Measurements from ENCODE around the gene CUL4A.

Gene CUL4A

GRCh38 chr13:113219256-113219940, 10.0 kb downstream of the CUL4A start:
- no peak overlapping the region for H2AK5ac ChIP-seq (ENCODE audit: low read depth, low read length)
- no peaks in the 10 kb centered on the region for H3K27me3 ChIP-seq (ENCODE audit: control insufficient read depth in 3 of 3, insufficient read depth in 3 of 3, low read depth in 1 of 3, low read length in 3 of 3)
- peaks cover 11 to 14% of the 10 kb centered on the region in 2 donors for H3K4me1 ChIP-seq (ENCODE audit: control insufficient read depth in 2 of 2, insufficient read depth in 1 of 2, low read depth in 1 of 2, low read length in 2 of 2)
- H3K27ac ChIP-seq (replicated peaks; ENCODE audit: low read length) = no peak overlapping the region
- peak overlapping the region; percentile 26 for H3K9ac ChIP-seq (ENCODE audit: low read depth, low read length, poor library complexity)
- no CpG with 5 or more reads among the region's 14 CpGs for WGBS, 2 donors (ENCODE audit: extremely low coverage in 2 of 2, insufficient read length in 2 of 2, insufficient replicate concordance in 1 of 2)
- H3K4me3 ChIP-seq (ENCODE audit: low read length in 2 of 2) = no peak overlapping the region
- H3K4ac ChIP-seq (ENCODE audit: low read length) = no peak overlapping the region
- no peak overlapping the region for H2BK15ac ChIP-seq (ENCODE audit: low read length)
- peaks cover 0 to 3% of the 10 kb centered on the region in 2 donors for H3K9me3 ChIP-seq (replicated peaks in 1 of 2; ENCODE audit: control insufficient read depth in 2 of 2, insufficient read depth in 1 of 2, low read depth in 1 of 2, low read length in 2 of 2)
- H3K18ac ChIP-seq (ENCODE audit: low read length) = no peak overlapping the region
- no peak overlapping the region for H2BK5ac ChIP-seq (ENCODE audit: low read length)
- H3K4me2 ChIP-seq (ENCODE audit: insufficient read depth, low read length, poor library complexity, severe bottlenecking) = no peak overlapping the region
- H2BK120ac ChIP-seq (ENCODE audit: low read depth, low read length) = no peak overlapping the region
- peaks cover 14% of the 10 kb centered on the region for H3K79me1 ChIP-seq (ENCODE audit: low read depth, low read length)
- H4K8ac ChIP-seq (ENCODE audit: low read depth, low read length) = no peak overlapping the region
- peak overlapping the region; percentile 13 for H3K23ac ChIP-seq (ENCODE audit: low read depth, low read length, poor library complexity)
- no peak overlapping the region for H4K91ac ChIP-seq (ENCODE audit: low read depth, low read length, poor library complexity)
- H3K36me3 ChIP-seq (replicated peaks in 1 of 2; ENCODE audit: control insufficient read depth in 2 of 2, insufficient read depth in 2 of 2, low read length in 2 of 2) = peaks cover 31 to 60% of the 10 kb centered on the region in 2 donors
- no peak for DNase-seq (ENCODE audit: low spot score)
- H2BK12ac ChIP-seq (ENCODE audit: low read length) = no peak overlapping the region
- no peak overlapping the region for H2AFZ ChIP-seq (ENCODE audit: low read length)
- no peak overlapping the region for H3K14ac ChIP-seq (ENCODE audit: low read length)

GRCh38 chr13:113220141-113220598, 10.8 kb downstream of the CUL4A start:
- Histone ChIP-seq H3K4me3 (ENCODE audit: low read length in 2 of 2) (no peak overlapping the region), H3K23ac (ENCODE audit: low read depth, low read length, poor library complexity) (no peak overlapping the region), H3K4ac (ENCODE audit: low read length) (no peak overlapping the region), H2BK5ac (ENCODE audit: low read length) (no peak overlapping the region), H3K4me2 (ENCODE audit: insufficient read depth, low read length, poor library complexity, severe bottlenecking) (no peak overlapping the region), H3K27me3 (ENCODE audit: control insufficient read depth in 3 of 3, insufficient read depth in 3 of 3, low read depth in 1 of 3, low read length in 3 of 3) (no peaks in the 10 kb centered on the region), H2BK12ac (ENCODE audit: low read length) (no peak overlapping the region), H4K8ac (ENCODE audit: low read depth, low read length) (no peak overlapping the region), H3K27ac (replicated peaks; ENCODE audit: low read length) (no peak overlapping the region), H2BK120ac (ENCODE audit: low read depth, low read length) (no peak overlapping the region), H3K4me1 (ENCODE audit: control insufficient read depth in 2 of 2, insufficient read depth in 1 of 2, low read depth in 1 of 2, low read length in 2 of 2) (peaks cover 11 to 13% of the 10 kb centered on the region in 2 donors), H2BK15ac (ENCODE audit: low read length) (no peak overlapping the region), H2AFZ (ENCODE audit: low read length) (no peak overlapping the region), H3K18ac (ENCODE audit: low read length) (no peak overlapping the region), H3K79me1 (ENCODE audit: low read depth, low read length) (peaks cover 14% of the 10 kb centered on the region), H3K36me3 (replicated peaks in 1 of 2; ENCODE audit: control insufficient read depth in 2 of 2, insufficient read depth in 2 of 2, low read length in 2 of 2) (peaks cover 31 to 65% of the 10 kb centered on the region in 2 donors), H4K91ac (ENCODE audit: low read depth, low read length, poor library complexity) (no peak overlapping the region), H3K14ac (ENCODE audit: low read length) (no peak overlapping the region), H2AK5ac (ENCODE audit: low read depth, low read length) (no peak overlapping the region), H3K9me3 (replicated peaks in 1 of 2; ENCODE audit: control insufficient read depth in 2 of 2, insufficient read depth in 1 of 2, low read depth in 1 of 2, low read length in 2 of 2) (peaks cover 0 to 3% of the 10 kb centered on the region in 2 donors), H3K9ac (ENCODE audit: low read depth, low read length, poor library complexity) (no peak overlapping the region)
- whole genome bisulfite sequencing, 2 donors (ENCODE audit: extremely low coverage in 2 of 2, insufficient read length in 2 of 2, insufficient replicate concordance in 1 of 2) = no CpG with 5 or more reads among the region's 13 CpGs
- DNase-seq (ENCODE audit: low spot score) = no peak

DNA sequence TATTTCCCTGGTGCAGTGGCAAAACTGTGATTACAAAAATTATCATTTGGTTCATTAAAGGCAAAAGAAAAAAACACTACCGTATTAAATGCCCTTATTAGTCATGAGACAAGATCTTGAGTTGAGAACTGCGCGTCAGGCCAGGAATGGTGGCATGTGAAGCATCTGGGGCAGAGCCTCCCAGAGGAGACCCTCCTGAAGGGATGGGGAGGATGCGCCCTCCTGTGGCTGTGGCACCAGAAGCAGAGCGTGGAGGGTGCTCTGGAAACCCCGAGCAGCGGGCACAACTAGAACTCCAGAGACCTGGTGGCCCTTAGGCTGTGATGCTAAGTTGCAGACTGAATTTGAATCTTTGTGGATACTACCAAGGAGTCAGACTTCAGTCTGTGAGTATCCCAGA, 11.5 kb downstream of the CUL4A start:
- peaks cover 8 to 11% of the 10 kb centered on the region in 2 donors for H3K4me1 ChIP-seq (ENCODE audit: control insufficient read depth in 2 of 2, insufficient read depth in 1 of 2, low read depth in 1 of 2, low read length in 2 of 2)
- H2BK12ac ChIP-seq (ENCODE audit: low read length) = no peak overlapping the region
- peaks cover 31 to 72% of the 10 kb centered on the region in 2 donors for H3K36me3 ChIP-seq (replicated peaks in 1 of 2; ENCODE audit: control insufficient read depth in 2 of 2, insufficient read depth in 2 of 2, low read length in 2 of 2)
- H3K18ac ChIP-seq (ENCODE audit: low read length) = no peak overlapping the region
- no peak overlapping the region for H2BK120ac ChIP-seq (ENCODE audit: low read depth, low read length)
- no peak overlapping the region for H3K4ac ChIP-seq (ENCODE audit: low read length)
- no peak for DNase-seq (ENCODE audit: low spot score)
- no peak overlapping the region for H3K27ac ChIP-seq (replicated peaks; ENCODE audit: low read length)
- no peak overlapping the region for H3K14ac ChIP-seq (ENCODE audit: low read length)
- no peak overlapping the region for H3K4me2 ChIP-seq (ENCODE audit: insufficient read depth, low read length, poor library complexity, severe bottlenecking)
- no peaks in the 10 kb centered on the region for H3K27me3 ChIP-seq (ENCODE audit: control insufficient read depth in 3 of 3, insufficient read depth in 3 of 3, low read depth in 1 of 3, low read length in 3 of 3)
- H2AFZ ChIP-seq (ENCODE audit: low read length) = no peak overlapping the region
- no peak overlapping the region for H3K4me3 ChIP-seq (ENCODE audit: low read length in 2 of 2)
- H2BK5ac ChIP-seq (ENCODE audit: low read length) = no peak overlapping the region
- H3K23ac ChIP-seq (ENCODE audit: low read depth, low read length, poor library complexity) = no peak overlapping the region
- H2BK15ac ChIP-seq (ENCODE audit: low read length) = no peak overlapping the region
- H4K8ac ChIP-seq (ENCODE audit: low read depth, low read length) = no peak overlapping the region
- no peak overlapping the region for H2AK5ac ChIP-seq (ENCODE audit: low read depth, low read length)
- H3K79me1 ChIP-seq (ENCODE audit: low read depth, low read length) = peaks cover 10% of the 10 kb centered on the region
- H3K9ac ChIP-seq (ENCODE audit: low read depth, low read length, poor library complexity) = no peak overlapping the region
- no peak overlapping the region for H4K91ac ChIP-seq (ENCODE audit: low read depth, low read length, poor library complexity)
- no CpG with 5 or more reads among the region's 7 CpGs for WGBS, 2 donors (ENCODE audit: extremely low coverage in 2 of 2, insufficient read length in 2 of 2, insufficient replicate concordance in 1 of 2)
- H3K9me3 ChIP-seq (replicated peaks in 1 of 2; ENCODE audit: control insufficient read depth in 2 of 2, insufficient read depth in 1 of 2, low read depth in 1 of 2, low read length in 2 of 2) = peaks cover 0 to 2% of the 10 kb centered on the region in 2 donors

- peaks cover 0 to 2% of the 10 kb centered on the region in 2 donors for H3K9me3 ChIP-seq (replicated peaks in 1 of 2; ENCODE audit: control insufficient read depth in 2 of 2, insufficient read depth in 1 of 2, low read depth in 1 of 2, low read length in 2 of 2)
- H2BK15ac ChIP-seq (ENCODE audit: low read length) = no peak overlapping the region
- H2AFZ ChIP-seq (ENCODE audit: low read length) = no peak overlapping the region
- H2AK5ac ChIP-seq (ENCODE audit: low read depth, low read length) = no peak overlapping the region
- H2BK12ac ChIP-seq (ENCODE audit: low read length) = no peak overlapping the region
- H3K36me3 ChIP-seq (replicated peaks in 1 of 2; ENCODE audit: control insufficient read depth in 2 of 2, insufficient read depth in 2 of 2, low read length in 2 of 2) = peaks cover 38 to 92% of the 10 kb centered on the region in 2 donors
- H3K4me1 ChIP-seq (ENCODE audit: control insufficient read depth in 2 of 2, insufficient read depth in 1 of 2, low read depth in 1 of 2, low read length in 2 of 2) = no peaks in the 10 kb centered on the region
- no peak overlapping the region for H3K9ac ChIP-seq (ENCODE audit: low read depth, low read length, poor library complexity)
- H2BK5ac ChIP-seq (ENCODE audit: low read length) = no peak overlapping the region
- WGBS, 2 donors (ENCODE audit: extremely low coverage in 2 of 2, insufficient read length in 2 of 2, insufficient replicate concordance in 1 of 2) = no CpG with 5 or more reads among the region's 7 CpGs
- H3K4me3 ChIP-seq (ENCODE audit: low read length in 2 of 2) = no peak overlapping the region
- H3K79me1 ChIP-seq (ENCODE audit: low read depth, low read length) = peaks cover 10% of the 10 kb centered on the region
- H3K4me2 ChIP-seq (ENCODE audit: insufficient read depth, low read length, poor library complexity, severe bottlenecking) = no peak overlapping the region
- no peak for DNase-seq (ENCODE audit: low spot score)
- H4K8ac ChIP-seq (ENCODE audit: low read depth, low read length) = no peak overlapping the region
- no peak overlapping the region for H3K4ac ChIP-seq (ENCODE audit: low read length)
- H3K27ac ChIP-seq (replicated peaks; ENCODE audit: low read length) = no peak overlapping the region
- H3K14ac ChIP-seq (ENCODE audit: low read length) = no peak overlapping the region
- H3K18ac ChIP-seq (ENCODE audit: low read length) = no peak overlapping the region
- H2BK120ac ChIP-seq (ENCODE audit: low read depth, low read length) = no peak overlapping the region
- H3K27me3 ChIP-seq (ENCODE audit: control insufficient read depth in 3 of 3, insufficient read depth in 3 of 3, low read depth in 1 of 3, low read length in 3 of 3) = no peaks in the 10 kb centered on the region
- no peak overlapping the region for H3K23ac ChIP-seq (ENCODE audit: low read depth, low read length, poor library complexity)
- H4K91ac ChIP-seq (ENCODE audit: low read depth, low read length, poor library complexity) = no peak overlapping the region
Measured at GRCh38 chr13:113223070-113223469, 13.7 kb downstream of the CUL4A start.
